GM19193 (cell line): ENCODE measurements around the gene ADCY5.

ENCODE experiments used
- POLR2A ChIP-seq: IDR thresholded peaks from 4 replicates; pipeline ENCODE4 v1.6.1; 2011; ENCODE audit not compliant: insufficient read depth, insufficient read length; ENCODE audit errors: extremely low read depth

Gene ADCY5

GRCh38 chr3:123278446-123278845, 170.4 kb downstream of the ADCY5 start:
- no peak for TF ChIP-seq POLR2A

- no peak for TF ChIP-seq POLR2A
These were observed 171.8 kb downstream of the ADCY5 start for GRCh38 chr3:123277106-123277505.

GRCh38 chr3:123276346-123277006, 172.4 kb downstream of the ADCY5 start:
- no peak for TF ChIP-seq POLR2A

GRCh38 chr3:123275691-123276090, 173.2 kb downstream of the ADCY5 start:
- no peak for TF ChIP-seq POLR2A

- no peak for TF ChIP-seq POLR2A
These were observed 176.3 kb downstream of the ADCY5 start for GRCh38 chr3:123272547-123272946.

- TF ChIP-seq POLR2A: no peak
These were observed 177.3 kb downstream of the ADCY5 start for GRCh38 chr3:123271466-123272159.

GRCh38 chr3:123270818-123271217, 178.1 kb downstream of the ADCY5 start:
- TF ChIP-seq POLR2A: no peak

- TF ChIP-seq POLR2A: no peak
These were observed 181.1 kb downstream of the ADCY5 start for GRCh38 chr3:123267821-123268220.

GRCh38 chr3:123263941-123264340, 184.9 kb downstream of the ADCY5 start:
- TF ChIP-seq POLR2A: no peak

- no peak for TF ChIP-seq POLR2A
These were observed 186.0 kb downstream of the ADCY5 start for GRCh38 chr3:123262868-123263267.

GRCh38 chr3:123262226-123262625, 186.7 kb downstream of the ADCY5 start:
- TF ChIP-seq POLR2A: no peak

GRCh38 chr3:123261666-123262065, 187.2 kb downstream of the ADCY5 start:
- no peak for TF ChIP-seq POLR2A

- TF ChIP-seq POLR2A: no peak
These were observed 190.0 kb downstream of the ADCY5 start for GRCh38 chr3:123258811-123259420.

- no peak for TF ChIP-seq POLR2A
These were observed 190.5 kb downstream of the ADCY5 start for GRCh38 chr3:123258359-123258758.

- TF ChIP-seq POLR2A: no peak
These were observed 192.6 kb downstream of the ADCY5 start for GRCh38 chr3:123256256-123256655.

- no peak for TF ChIP-seq POLR2A
These were observed 202.0 kb downstream of the ADCY5 start for GRCh38 chr3:123246866-123247265.

- no peak for TF ChIP-seq POLR2A
These were observed 204.8 kb downstream of the ADCY5 start for GRCh38 chr3:123244128-123244527.

- no peak for TF ChIP-seq POLR2A
These were observed 209.1 kb downstream of the ADCY5 start for GRCh38 chr3:123239756-123240155.
